NOMO-1 treated with DMSO at 0.1 percent for 48 hours (cell line): ENCODE results near the gene TDP2.

Source experiments
- DNase-seq: peaks from one replicate; lab custom pipeline; 2025; ENCODE audit not compliant: unreplicated experiment; lab: John Stamatoyannopoulos, UW

The TDP2 gene

GRCh38 chr6:24606200-24606930, 60.3 kb downstream of the TDP2 start:
- no peak for DNase-seq

- no peak for DNase-seq
Measured at GRCh38 chr6:24603241-24603640, 63.5 kb downstream of the TDP2 start.

- DNase-seq = no peak
Measured at GRCh38 chr6:24600903-24601302, 65.8 kb downstream of the TDP2 start.
